GM18870 (cell line): Measurements from ENCODE around the gene PGLYRP2.
"Not testable (repeated sequence)": the region's sequence is repeated elsewhere in the genome, so short reads cannot be mapped to it uniquely, and the experiment has no call there.

Experiments
- ATAC-seq: cut with Tn5 transposase; IDR thresholded peaks from one replicate; pipeline ENCODE4 v1.9.1; 2021; ENCODE audit warnings: moderate library complexity; ENCODE audit not compliant: unreplicated experiment

Gene PGLYRP2

DNA sequence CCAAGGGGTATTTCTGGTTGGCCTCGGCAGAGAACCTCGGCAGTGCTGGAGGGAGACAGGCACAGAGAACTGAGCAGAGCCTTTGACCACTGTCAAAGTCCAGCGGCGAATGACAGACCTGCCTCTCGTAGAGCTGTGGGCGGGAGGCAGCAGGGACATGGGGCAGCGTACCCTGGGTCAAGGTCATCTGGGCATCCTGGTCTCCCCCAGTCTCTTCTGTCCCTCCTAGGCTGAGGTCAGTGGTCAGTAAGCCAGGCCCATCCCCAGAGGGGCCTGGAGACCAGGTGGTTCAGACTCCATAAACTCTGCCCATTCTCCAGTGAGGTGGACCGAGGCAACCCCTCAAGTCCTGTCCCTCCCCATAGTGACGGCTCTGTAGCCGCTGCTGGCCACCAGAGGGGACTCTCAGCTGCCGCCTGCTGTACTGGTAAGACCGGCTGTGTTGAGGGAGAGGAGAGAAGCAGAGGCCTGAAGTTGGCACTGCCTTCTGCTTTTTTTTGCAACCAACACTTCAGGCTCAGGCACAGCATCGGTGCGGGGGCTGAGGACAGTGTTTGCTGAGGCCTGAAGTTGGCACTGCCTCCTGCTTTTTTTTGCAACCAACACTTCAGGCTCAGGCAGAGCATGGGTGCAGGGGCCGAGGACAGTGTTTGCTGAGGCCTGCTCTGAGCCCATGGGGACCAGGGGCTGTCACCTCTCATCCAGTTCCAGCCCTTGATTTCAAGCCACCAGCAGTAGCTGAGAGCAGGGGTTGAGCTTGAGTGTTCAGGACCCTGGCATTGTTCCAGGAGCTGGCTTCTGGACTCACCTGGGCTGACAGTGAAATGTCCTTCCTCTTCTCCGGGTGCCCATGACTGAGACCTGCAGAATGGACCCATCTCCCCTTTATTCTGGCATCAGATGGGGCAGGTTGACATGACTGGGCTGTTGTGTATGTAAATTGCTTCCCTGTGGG is at the start of gene PGLYRP2:
TSS of gene PGLYRP2 (minus strand) at position 111 of the 955 bp plus-strand sequence. CDS start 130 bp downstream, outside the sequence.
- no peak for ATAC-seq

DNA sequence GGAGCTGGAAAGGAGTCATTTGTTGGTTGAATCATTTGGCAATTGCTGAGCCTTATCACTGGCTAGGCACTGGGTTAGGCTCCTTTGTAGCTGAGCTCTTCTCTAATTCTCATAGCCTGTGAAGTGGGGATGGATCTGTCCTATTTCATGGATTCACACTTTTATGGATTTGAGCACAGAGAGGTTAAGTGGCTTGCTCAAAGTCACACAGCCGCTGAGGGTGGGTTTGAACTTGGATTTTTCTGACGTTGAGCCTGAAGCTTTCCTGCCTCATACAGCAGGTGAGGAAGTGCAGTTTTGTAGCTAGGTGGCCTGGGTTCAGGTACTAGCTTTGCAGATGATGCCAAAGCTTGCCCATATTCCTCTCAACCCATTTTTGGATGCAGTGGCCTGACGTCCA is 48.4 kb upstream of the PGLYRP2 start:
- ATAC-seq: no peak

GRCh38 chr19:15526408-15526807 is 47.1 kb upstream of the PGLYRP2 start:
- ATAC-seq: no peak

- ATAC-seq: no peak
These were observed 46.0 kb upstream of the PGLYRP2 start for GRCh38 chr19:15525291-15525690.

- ATAC-seq: no peak
These were observed 45.5 kb upstream of the PGLYRP2 start for GRCh38 chr19:15524781-15525180.

GRCh38 chr19:15519433-15519976 is 40.2 kb upstream of the PGLYRP2 start:
- ATAC-seq: no peak

GRCh38 chr19:15517778-15518177 is 38.5 kb upstream of the PGLYRP2 start:
- ATAC-seq: no peak

- ATAC-seq: no peak
These were observed 37.1 kb upstream of the PGLYRP2 start for GRCh38 chr19:15516363-15516762.

DNA sequence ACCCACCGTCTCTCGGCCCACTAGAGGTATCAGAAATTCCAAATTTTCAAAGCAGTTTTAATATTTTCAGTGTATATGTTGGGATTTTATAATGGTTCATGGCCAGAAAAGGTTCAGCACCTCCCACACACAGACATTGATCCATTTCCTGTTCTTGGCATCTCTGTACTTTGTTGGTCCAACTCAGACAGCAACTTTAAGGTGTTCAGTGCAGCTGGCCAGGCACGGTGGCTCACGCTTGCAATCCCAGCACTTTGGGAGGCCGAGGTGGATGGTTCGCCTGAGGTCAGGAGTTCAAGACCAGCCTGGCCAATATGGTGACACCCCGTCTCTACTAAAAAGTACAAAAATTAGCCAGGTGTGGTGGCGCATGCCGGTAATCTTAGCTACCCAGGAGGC is 35.9 kb upstream of the PGLYRP2 start:
- ATAC-seq: not testable (repeated sequence)

- ATAC-seq: no peak
These were observed 32.5 kb upstream of the PGLYRP2 start for GRCh38 chr19:15511671-15512424.

DNA sequence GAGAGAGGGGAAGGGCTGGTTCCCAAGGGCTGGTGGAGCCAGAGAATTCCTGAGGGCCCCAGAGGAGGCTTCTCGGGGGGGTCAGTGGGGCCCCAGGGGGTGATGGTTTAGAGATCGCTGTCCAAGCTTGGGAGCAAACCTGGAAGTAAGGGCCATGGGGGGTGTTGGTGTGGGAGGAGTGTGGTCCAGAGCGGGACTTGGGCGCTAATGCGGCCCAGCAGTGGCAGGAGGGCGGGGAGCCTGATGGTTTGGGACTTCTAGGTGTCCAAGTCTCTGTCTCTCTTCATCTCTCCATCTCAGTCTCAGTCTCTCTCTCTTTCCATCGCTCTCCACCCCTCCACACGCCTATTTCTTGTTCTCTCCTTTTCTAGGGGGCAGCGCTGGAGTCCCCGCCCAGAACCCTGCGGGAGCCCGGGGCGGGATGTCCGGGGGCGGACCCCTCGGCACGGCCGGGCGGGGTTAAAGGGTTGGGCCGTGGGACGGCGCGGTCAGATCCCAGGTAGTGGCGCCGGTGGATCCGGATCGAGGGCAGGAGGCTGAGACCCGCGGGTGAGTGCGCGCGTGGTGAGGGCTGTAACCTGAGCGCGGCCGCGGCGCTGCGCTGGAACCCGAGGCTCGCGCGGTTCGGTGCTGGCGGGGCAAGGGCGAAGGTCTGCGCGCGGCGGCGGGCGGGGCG is 28.9 kb upstream of the PGLYRP2 start, which contains the start of gene CYP4F22:
TSS of gene CYP4F22 (plus strand) at position 491 of the 676 bp plus-strand sequence. CDS start 16,812 bp downstream, outside the sequence.
- no peak for ATAC-seq

- no peak for ATAC-seq
These were observed 28.1 kb upstream of the PGLYRP2 start for GRCh38 chr19:15507068-15508034.

DNA sequence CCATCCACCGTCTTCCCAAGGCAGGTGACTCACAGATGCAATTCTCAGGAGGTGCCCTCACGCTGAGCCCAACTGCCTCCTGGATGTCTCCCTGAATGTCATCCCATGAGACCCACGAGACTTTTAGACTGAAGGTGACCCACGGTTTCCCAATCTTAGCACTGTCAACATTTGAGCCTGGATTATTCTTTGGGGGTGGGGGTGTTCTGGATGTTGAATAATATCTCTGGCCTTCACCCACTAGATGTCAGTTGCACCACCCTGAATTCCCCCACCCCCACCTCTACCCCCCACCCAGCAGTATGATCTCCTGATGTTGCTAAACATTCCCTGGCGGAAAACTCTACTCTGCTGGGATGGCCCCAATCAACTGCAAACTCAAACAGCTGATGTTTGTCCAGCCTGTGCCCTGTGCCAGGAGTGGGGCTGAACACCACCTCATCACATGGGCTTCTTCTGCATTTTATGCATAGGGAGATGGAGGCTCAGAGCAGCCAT is 26.8 kb upstream of the PGLYRP2 start:
- no peak for ATAC-seq

GRCh38 chr19:15502264-15502663 is 23.0 kb upstream of the PGLYRP2 start:
- no peak for ATAC-seq

DNA sequence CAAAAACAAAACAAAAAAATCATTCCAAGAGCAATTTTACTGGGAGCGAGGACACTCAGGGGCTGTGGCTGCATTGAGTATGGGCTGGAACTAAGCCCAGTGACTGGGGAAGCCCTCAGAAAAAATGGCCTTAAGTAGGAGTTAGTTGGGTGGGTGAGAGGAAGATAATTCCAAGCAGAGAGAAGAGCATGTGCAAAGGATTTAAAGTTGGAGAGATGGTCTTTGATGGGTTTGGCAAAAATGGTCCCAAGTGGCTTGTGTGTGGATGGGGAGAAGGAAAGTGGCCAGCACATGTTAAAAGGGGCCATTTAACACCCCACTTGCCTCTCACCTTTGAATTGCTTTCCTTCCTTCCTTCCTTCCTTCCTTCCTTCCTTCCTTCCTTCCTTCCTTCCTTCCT is 22.3 kb upstream of the PGLYRP2 start:
- ATAC-seq: no peak

GRCh38 chr19:15498910-15499309 is 19.6 kb upstream of the PGLYRP2 start:
- ATAC-seq: no peak

GRCh38 chr19:15498156-15498858 is 19.0 kb upstream of the PGLYRP2 start:
- no peak for ATAC-seq

DNA sequence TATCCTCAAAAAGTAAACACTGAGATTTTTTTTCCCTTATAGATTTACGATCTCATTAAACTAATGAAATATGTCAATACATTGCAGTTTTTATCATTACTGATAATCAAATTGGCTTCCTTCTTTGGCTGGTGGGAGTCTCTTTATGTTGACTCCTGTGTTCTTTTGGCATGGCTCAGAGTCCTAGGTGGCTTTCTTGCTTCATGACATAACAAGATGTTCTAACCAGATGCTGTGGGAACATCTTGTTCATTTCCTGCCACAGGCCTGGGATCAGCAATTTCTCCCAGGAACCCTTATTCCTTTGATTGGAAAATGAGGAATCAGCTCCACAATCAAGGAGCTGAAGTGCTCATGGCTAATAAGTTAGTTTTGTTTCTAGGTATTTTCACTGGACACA is 15.8 kb upstream of the PGLYRP2 start:
- ATAC-seq: no peak
